ENCODE results near the gene TMEM61.

The TMEM61 gene

DNA sequence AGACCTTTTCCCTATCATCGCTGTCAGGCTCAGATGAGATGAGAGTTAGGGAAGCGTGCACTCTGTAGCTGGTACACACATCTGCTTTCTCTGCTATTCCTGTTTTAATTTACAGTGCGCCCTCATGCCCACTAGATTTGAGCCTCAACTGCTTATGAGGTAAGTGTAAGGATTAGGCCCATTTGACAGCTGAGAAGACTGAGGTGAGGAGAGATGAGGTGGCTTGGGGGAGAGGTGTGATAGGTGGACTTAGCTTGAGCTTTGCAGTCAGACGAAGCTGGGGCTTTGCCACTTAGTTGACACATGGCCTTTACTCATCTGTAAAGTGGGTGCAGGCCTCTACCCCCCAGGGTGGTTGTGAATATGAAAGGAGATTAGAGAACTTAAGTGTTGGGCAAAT, 8.5 kb downstream of the TMEM61 start:
- DNase-seq (ENCODE audit: low read depth in 2 of 2): no peak
- TF ChIP-seq CTCF (IDR thresholded peaks at IDR 0.05; ENCODE audit: low read depth, low read length): no peak
- H3K4me3 ChIP-seq (replicated peaks in 1 of 2; ENCODE audit: low read depth in 2 of 2, low read length in 2 of 2): no peak overlapping the region

DNA sequence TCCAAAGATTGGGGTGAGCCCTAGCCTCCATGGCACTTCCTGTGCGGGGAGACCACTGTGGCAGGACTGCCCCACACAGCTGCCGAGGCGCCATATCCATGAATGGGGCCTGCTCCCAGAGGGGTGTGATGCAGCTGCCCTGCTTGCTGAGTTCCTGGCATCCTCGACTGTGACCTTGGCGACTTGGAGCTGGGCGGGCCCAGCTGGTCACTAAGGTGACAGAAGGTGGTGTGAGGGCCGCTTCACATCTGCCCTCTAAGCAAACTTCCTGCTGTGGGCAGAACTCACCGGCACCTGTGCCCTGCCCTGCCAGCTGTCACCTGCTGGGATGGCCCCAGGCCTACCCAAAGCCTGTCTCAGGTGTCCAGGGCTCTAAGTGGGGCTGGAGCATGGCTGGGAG, 9.0 kb downstream of the TMEM61 start:
- DNase-seq (ENCODE audit: low read depth in 2 of 2): no peak
- TF ChIP-seq CTCF (IDR thresholded peaks at IDR 0.05; ENCODE audit: low read depth, low read length): no peak
- no peak overlapping the region for H3K4me3 ChIP-seq (replicated peaks in 1 of 2; ENCODE audit: low read depth in 2 of 2, low read length in 2 of 2)

DNA sequence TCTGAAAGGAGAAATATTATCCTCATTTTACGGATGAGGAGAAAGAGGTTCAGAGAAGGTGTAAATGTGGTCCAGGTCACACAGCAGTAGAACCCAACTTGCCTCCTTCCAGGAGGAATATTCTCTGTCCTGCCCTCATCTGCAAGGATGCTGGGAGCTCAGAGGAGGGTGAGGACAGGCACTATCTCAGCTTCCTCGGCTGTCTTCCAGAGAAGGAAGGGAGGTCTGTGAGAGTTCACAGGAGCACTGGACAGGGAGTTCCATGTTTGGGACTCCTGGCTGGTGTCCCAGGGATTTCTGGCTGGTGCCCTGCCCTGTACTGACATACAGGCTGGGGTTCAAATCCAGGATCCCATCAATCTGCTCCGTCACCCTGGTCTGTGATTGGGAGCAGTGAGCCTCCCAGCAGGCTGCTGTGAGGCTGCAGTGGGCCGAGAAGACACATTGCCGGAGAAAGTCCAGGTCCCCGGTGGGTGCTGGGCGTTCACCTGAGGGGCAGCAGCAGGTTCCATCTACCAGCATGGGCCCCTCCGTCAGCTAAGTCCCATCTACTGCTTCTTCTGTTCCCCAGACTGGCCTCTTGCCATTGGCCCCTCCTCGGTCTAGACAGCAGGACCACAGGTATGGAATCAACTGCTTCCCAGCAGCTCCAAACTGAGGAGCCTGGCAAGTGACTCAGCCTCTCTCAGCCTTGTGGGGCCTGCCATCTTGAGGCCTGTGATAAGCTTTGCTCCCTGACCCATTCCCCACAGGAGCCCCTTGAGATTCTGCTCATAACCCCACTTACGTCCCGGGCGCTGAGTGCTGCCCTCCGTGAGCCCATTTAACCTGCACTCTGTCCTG, 9.8 kb downstream of the TMEM61 start:
- H3K4me3 ChIP-seq (replicated peaks in 1 of 2; ENCODE audit: low read depth in 2 of 2, low read length in 2 of 2): no peak overlapping the region
- DNase-seq (ENCODE audit: low read depth in 2 of 2): peak in 1 of 2 donors; percentile 68
- no peak for TF ChIP-seq CTCF (IDR thresholded peaks at IDR 0.05; ENCODE audit: low read depth, low read length)

GRCh38 chr1:54990916-54991315, 10.5 kb downstream of the TMEM61 start:
- no peak overlapping the region for H3K4me3 ChIP-seq (replicated peaks in 1 of 2; ENCODE audit: low read depth in 2 of 2, low read length in 2 of 2)
- TF ChIP-seq CTCF (IDR thresholded peaks at IDR 0.05; ENCODE audit: low read depth, low read length): no peak
- DNase-seq (ENCODE audit: low read depth in 2 of 2): no peak

DNA sequence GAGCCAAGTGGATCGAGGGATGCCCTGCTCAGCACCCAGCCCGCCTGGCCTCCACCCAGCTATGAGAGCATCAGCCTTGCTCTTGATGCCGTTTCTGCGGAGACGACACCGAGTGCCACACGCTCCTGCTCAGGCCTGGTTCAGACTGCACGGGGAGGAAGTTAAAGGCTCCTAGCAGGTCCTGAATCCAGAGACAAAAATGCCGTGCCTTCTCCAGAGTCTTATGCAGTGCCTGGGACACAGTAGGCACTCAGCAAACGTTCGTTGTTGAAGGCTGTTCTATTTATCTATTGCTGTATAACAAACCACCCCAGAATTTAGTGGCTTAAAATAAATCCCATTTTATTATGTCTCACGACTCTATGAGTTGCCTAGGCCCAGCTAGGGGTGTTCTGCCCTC, 11.5 kb downstream of the TMEM61 start:
- H3K4me3 ChIP-seq (replicated peaks in 1 of 2; ENCODE audit: low read depth in 2 of 2, low read length in 2 of 2): no peak overlapping the region
- TF ChIP-seq CTCF (IDR thresholded peaks at IDR 0.05; ENCODE audit: low read depth, low read length): no peak
- no peak for DNase-seq (ENCODE audit: low read depth in 2 of 2)

DNA sequence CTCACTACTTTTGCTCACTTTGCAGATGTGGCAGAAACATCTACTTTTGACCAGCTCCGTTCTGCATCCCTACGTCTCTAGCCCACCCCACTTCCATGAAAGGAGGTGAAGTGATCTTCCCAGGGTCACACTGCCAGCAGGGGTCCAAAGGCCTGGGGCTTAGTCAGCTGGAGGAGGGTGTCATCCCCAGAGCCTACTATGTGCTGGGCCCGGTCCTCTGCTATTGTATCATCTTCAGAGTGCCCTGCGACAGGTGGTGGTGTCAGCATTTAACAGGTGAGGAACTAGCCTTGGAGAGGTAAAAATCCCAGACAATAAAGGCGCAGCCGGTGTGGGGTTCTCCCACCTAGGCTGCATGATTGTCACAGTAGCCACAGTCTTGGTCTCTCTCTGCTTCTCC, 12.7 kb downstream of the TMEM61 start:
- no peak for DNase-seq (ENCODE audit: low read depth in 2 of 2)
- H3K4me3 ChIP-seq (replicated peaks in 1 of 2; ENCODE audit: low read depth in 2 of 2, low read length in 2 of 2): no peak overlapping the region
- no peak for TF ChIP-seq CTCF (IDR thresholded peaks at IDR 0.05; ENCODE audit: low read depth, low read length)
